Measurements from ENCODE around the gene USB1. TPM values are rescaled to one million over a fixed set of nuclear protein-coding genes. Genes with fewer than 3 reads are reported as not detected.

The USB1 gene
- total and polyA plus RNA-seq, 4 donors, result 14.7 to 72.7 (median 38.7) TPM

GRCh38 chr16:57966986-57967385, 34.2 kb upstream of the USB1 start:
- 88% methylated on average over 9 of the region's 9 CpGs for WGBS, 2 donors
- H3K27ac ChIP-seq (ENCODE audit: low read depth in 1 of 2, low read length in 1 of 2), result no peak overlapping the region
- H3K36me3 ChIP-seq (ENCODE audit: control insufficient read depth in 4 of 4, insufficient read depth in 4 of 4, low read length in 4 of 4), result no peaks in the 10 kb centered on the region
- H3K4me3 ChIP-seq, result no peak overlapping the region
- no peak for TF ChIP-seq CTCF (IDR thresholded peaks at IDR 0.05; ENCODE audit: control extremely low read depth, extremely low read depth)
- ATAC-seq (ENCODE audit: insufficient read depth, low FRiP score), result no peak
- DNase-seq, result no peak
- no peaks in the 10 kb centered on the region for H3K9me3 ChIP-seq (ENCODE audit: control insufficient read depth in 4 of 4, insufficient read depth in 3 of 4, low read length in 3 of 4)
- H3K27me3 ChIP-seq (ENCODE audit: control insufficient read depth in 3 of 3, insufficient read depth in 3 of 3, low read length in 2 of 3), result no peaks in the 10 kb centered on the region
- no peaks in the 10 kb centered on the region for H3K4me1 ChIP-seq (ENCODE audit: control insufficient read depth in 5 of 5, insufficient read depth in 5 of 5, low read length in 5 of 5)
- no peak overlapping the region for H3K9ac ChIP-seq (ENCODE audit: insufficient read depth in 1 of 2, low read length in 2 of 2)

GRCh38 chr16:57967916-57968315, 33.3 kb upstream of the USB1 start:
- Histone ChIP-seq H3K9me3 (ENCODE audit: control insufficient read depth in 4 of 4, insufficient read depth in 3 of 4, low read length in 3 of 4) (no peaks in the 10 kb centered on the region), H3K27me3 (ENCODE audit: control insufficient read depth in 3 of 3, insufficient read depth in 3 of 3, low read length in 2 of 3) (no peaks in the 10 kb centered on the region), H3K4me1 (ENCODE audit: control insufficient read depth in 5 of 5, insufficient read depth in 5 of 5, low read length in 5 of 5) (no peaks in the 10 kb centered on the region), H3K36me3 (ENCODE audit: control insufficient read depth in 4 of 4, insufficient read depth in 4 of 4, low read length in 4 of 4) (no peaks in the 10 kb centered on the region), H3K4me3 (no peak overlapping the region), H3K9ac (ENCODE audit: insufficient read depth in 1 of 2, low read length in 2 of 2) (no peak overlapping the region), H3K27ac (ENCODE audit: low read depth in 1 of 2, low read length in 1 of 2) (no peak overlapping the region)
- DNase-seq (no peak), ATAC-seq (ENCODE audit: insufficient read depth, low FRiP score) (no peak)
- no peak for TF ChIP-seq CTCF (IDR thresholded peaks at IDR 0.05; ENCODE audit: control extremely low read depth, extremely low read depth)

GRCh38 chr16:57969451-57970123, 31.6 kb upstream of the USB1 start:
- no peak for TF ChIP-seq CTCF (IDR thresholded peaks at IDR 0.05; ENCODE audit: control extremely low read depth, extremely low read depth)
- H3K9me3 ChIP-seq (ENCODE audit: control insufficient read depth in 4 of 4, insufficient read depth in 3 of 4, low read length in 3 of 4), result no peaks in the 10 kb centered on the region
- no peak overlapping the region for H3K9ac ChIP-seq (ENCODE audit: insufficient read depth in 1 of 2, low read length in 2 of 2)
- no peak overlapping the region for H3K4me3 ChIP-seq
- no peaks in the 10 kb centered on the region for H3K27me3 ChIP-seq (ENCODE audit: control insufficient read depth in 3 of 3, insufficient read depth in 3 of 3, low read length in 2 of 3)
- DNase-seq (no peak), ATAC-seq (ENCODE audit: insufficient read depth, low FRiP score) (no peak)
- no peaks in the 10 kb centered on the region for H3K36me3 ChIP-seq (ENCODE audit: control insufficient read depth in 4 of 4, insufficient read depth in 4 of 4, low read length in 4 of 4)
- 85 to 90% methylated on average over 10 of the region's 10 CpGs for WGBS, 2 donors
- no peaks in the 10 kb centered on the region for H3K4me1 ChIP-seq (ENCODE audit: control insufficient read depth in 5 of 5, insufficient read depth in 5 of 5, low read length in 5 of 5)
- no peak overlapping the region for H3K27ac ChIP-seq (ENCODE audit: low read depth in 1 of 2, low read length in 1 of 2)

GRCh38 chr16:57970319-57970718, 30.9 kb upstream of the USB1 start:
- no peaks in the 10 kb centered on the region for H3K9me3 ChIP-seq (ENCODE audit: control insufficient read depth in 4 of 4, insufficient read depth in 3 of 4, low read length in 3 of 4)
- ATAC-seq (ENCODE audit: insufficient read depth, low FRiP score), result no peak
- DNase-seq, result no peak
- WGBS, 2 donors, result 83 to 84% methylated on average over 13 of the region's 13 CpGs
- no peak overlapping the region for H3K4me3 ChIP-seq
- H3K27me3 ChIP-seq (ENCODE audit: control insufficient read depth in 3 of 3, insufficient read depth in 3 of 3, low read length in 2 of 3), result no peaks in the 10 kb centered on the region
- no peak overlapping the region for H3K9ac ChIP-seq (ENCODE audit: insufficient read depth in 1 of 2, low read length in 2 of 2)
- H3K27ac ChIP-seq (ENCODE audit: low read depth in 1 of 2, low read length in 1 of 2), result no peak overlapping the region
- no peaks in the 10 kb centered on the region for H3K36me3 ChIP-seq (ENCODE audit: control insufficient read depth in 4 of 4, insufficient read depth in 4 of 4, low read length in 4 of 4)
- H3K4me1 ChIP-seq (ENCODE audit: control insufficient read depth in 5 of 5, insufficient read depth in 5 of 5, low read length in 5 of 5), result no peaks in the 10 kb centered on the region
- TF ChIP-seq CTCF (IDR thresholded peaks at IDR 0.05; ENCODE audit: control extremely low read depth, extremely low read depth), result no peak
